ENCODE data around the gene MGST2.

MGST2 gene

GRCh38 chr4:139666735-139667281 is 1.2 kb downstream of the MGST2 start:
- Histone ChIP-seq H3K27me3 (ENCODE audit: control insufficient read depth, low read length) (no peaks in the 10 kb centered on the region), H3K36me3 (ENCODE audit: control insufficient read depth, low read length) (no peaks in the 10 kb centered on the region), H3K4me2 (ENCODE audit: low read length) (peak overlapping the region; percentile 80), H3K9me3 (ENCODE audit: control insufficient read depth, insufficient read depth, low read length) (no peaks in the 10 kb centered on the region), H3K4me1 (ENCODE audit: control insufficient read depth, low read length) (peaks cover 22% of the 10 kb centered on the region), H3K4me3 (ENCODE audit: low read length) (peak overlapping the region; percentile 85), H3K9me2 (replicated peaks; ENCODE audit: control insufficient read depth, low read length) (no peaks in the 10 kb centered on the region), H3K27ac (ENCODE audit: low read depth, low read length) (no peak overlapping the region), H4K20me1 (ENCODE audit: control insufficient read depth, insufficient read depth, low read depth, low read length) (no peaks in the 10 kb centered on the region), H3K79me2 (ENCODE audit: control insufficient read depth, low read length) (peaks cover 10% of the 10 kb centered on the region; the same call in 1 of the 2 replicates), H3F3A (ENCODE audit: control insufficient read depth, insufficient read depth) (no peaks in the 10 kb centered on the region)
- TF ChIP-seq EZH2phosphoT487 (IDR thresholded peaks at IDR 0.05; ENCODE audit: borderline replicate concordance, low read length), result no peak
- no peak for TF ChIP-seq CTCF (IDR thresholded peaks at IDR 0.05; ENCODE audit: low read depth, low read length, poor library complexity, severe bottlenecking)

DNA sequence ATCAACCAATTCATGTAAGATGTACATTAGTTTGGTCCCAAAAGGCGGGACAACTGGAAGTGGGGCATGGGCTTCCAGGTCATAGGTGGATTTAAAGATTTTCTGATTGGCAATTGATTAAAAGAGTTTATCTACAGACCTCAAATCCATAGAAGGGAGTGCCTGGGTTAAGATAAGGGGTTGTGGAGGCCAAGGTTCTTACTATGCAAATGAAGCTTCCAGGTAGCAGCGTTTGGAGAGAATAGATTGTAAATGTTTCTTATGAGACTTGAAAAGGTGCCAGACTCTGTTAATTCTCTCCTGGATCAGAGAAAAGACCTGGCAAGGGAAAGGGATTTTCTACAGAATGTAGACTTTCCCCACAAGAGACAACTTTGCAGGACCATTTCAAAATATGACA is 2.4 kb downstream of the MGST2 start:
- no peak overlapping the region for H3K4me2 ChIP-seq (ENCODE audit: low read length)
- peaks cover 22% of the 10 kb centered on the region for H3K4me1 ChIP-seq (ENCODE audit: control insufficient read depth, low read length)
- no peaks in the 10 kb centered on the region for H3K27me3 ChIP-seq (ENCODE audit: control insufficient read depth, low read length)
- no peak overlapping the region for H3K27ac ChIP-seq (ENCODE audit: low read depth, low read length)
- no peaks in the 10 kb centered on the region for H3K9me3 ChIP-seq (ENCODE audit: control insufficient read depth, insufficient read depth, low read length)
- H4K20me1 ChIP-seq (ENCODE audit: control insufficient read depth, insufficient read depth, low read depth, low read length), result no peaks in the 10 kb centered on the region
- H3K9me2 ChIP-seq (replicated peaks; ENCODE audit: control insufficient read depth, low read length), result no peaks in the 10 kb centered on the region
- H3K36me3 ChIP-seq (ENCODE audit: control insufficient read depth, low read length), result no peaks in the 10 kb centered on the region
- H3F3A ChIP-seq (ENCODE audit: control insufficient read depth, insufficient read depth), result no peaks in the 10 kb centered on the region
- TF ChIP-seq EZH2phosphoT487 (IDR thresholded peaks at IDR 0.05; ENCODE audit: borderline replicate concordance, low read length) (no peak), CTCF (IDR thresholded peaks at IDR 0.05; ENCODE audit: low read depth, low read length, poor library complexity, severe bottlenecking) (no peak)
- no peak overlapping the region for H3K4me3 ChIP-seq (ENCODE audit: low read length)
- peaks cover 10% of the 10 kb centered on the region; the same call in 1 of the 2 replicates for H3K79me2 ChIP-seq (ENCODE audit: control insufficient read depth, low read length)

- no peaks in the 10 kb centered on the region for H3K36me3 ChIP-seq (ENCODE audit: control insufficient read depth, low read length)
- TF ChIP-seq CTCF (IDR thresholded peaks at IDR 0.05; ENCODE audit: low read depth, low read length, poor library complexity, severe bottlenecking) (no peak), EZH2phosphoT487 (IDR thresholded peaks at IDR 0.05; ENCODE audit: borderline replicate concordance, low read length) (no peak)
- H3K9me2 ChIP-seq (replicated peaks; ENCODE audit: control insufficient read depth, low read length), result no peaks in the 10 kb centered on the region
- no peak overlapping the region for H3K27ac ChIP-seq (ENCODE audit: low read depth, low read length)
- peaks cover 10% of the 10 kb centered on the region; the same call in 1 of the 2 replicates for H3K79me2 ChIP-seq (ENCODE audit: control insufficient read depth, low read length)
- H3K4me3 ChIP-seq (ENCODE audit: low read length), result no peak overlapping the region
- no peaks in the 10 kb centered on the region for H4K20me1 ChIP-seq (ENCODE audit: control insufficient read depth, insufficient read depth, low read depth, low read length)
- H3K4me1 ChIP-seq (ENCODE audit: control insufficient read depth, low read length), result peaks cover 22% of the 10 kb centered on the region
- H3K9me3 ChIP-seq (ENCODE audit: control insufficient read depth, insufficient read depth, low read length), result no peaks in the 10 kb centered on the region
- H3F3A ChIP-seq (ENCODE audit: control insufficient read depth, insufficient read depth), result no peaks in the 10 kb centered on the region
- H3K4me2 ChIP-seq (ENCODE audit: low read length), result no peak overlapping the region
- H3K27me3 ChIP-seq (ENCODE audit: control insufficient read depth, low read length), result no peaks in the 10 kb centered on the region
Observed at GRCh38 chr4:139668658-139669201, 3.1 kb downstream of the MGST2 start.

Data from DOHH2 (cell line).